Brain microvascular endothelial cell (primary cell): ENCODE results near the gene SMC1B.

ENCODE experiments used
- DNase-seq: peaks from one replicate; pipeline ENCODE4 v3.0.0-alpha.2; 2020
- H3K27ac ChIP-seq: fragments of 250-450 bp; sonication (Bioruptor Pico); 2 replicates; pipeline ENCODE4 v1.5.1; 2020; ENCODE audit warnings: mild to moderate bottlenecking, moderate library complexity
- H3K27me3 ChIP-seq: fragments of 250-450 bp; sonication (Bioruptor Pico); replicated peaks from 2 replicates; pipeline ENCODE4 v1.5.1; 2020; ENCODE audit warnings: mild to moderate bottlenecking
- H3K36me3 ChIP-seq: fragments of 250-450 bp; sonication (Bioruptor Pico); replicated peaks from 2 replicates; pipeline ENCODE4 v1.5.1; 2020; ENCODE audit warnings: mild to moderate bottlenecking
- H3K4me3 ChIP-seq: 2 replicates; pipeline ENCODE4 v1.5.1; 2011; ENCODE audit warnings: low read depth, mild to moderate bottlenecking, control low read depth, low read length, moderate library complexity
- CTCF ChIP-seq: IDR thresholded peaks from 2 replicates; pipeline ENCODE4 v1.5.1; 2011; ENCODE audit warnings: low read depth, mild to moderate bottlenecking, moderate library complexity, low read length, control low read depth, inconsistent platforms; ENCODE audit errors: missing control alignments
- in situ Hi-C: cut with HindIII; loops from 2 replicates; pipeline ENCODE4 v1.10.0; 2017; ENCODE audit warnings: low sequenced_read_pairs, low pct_ligation_motif_present

The SMC1B gene

GRCh38 chr22:45413368-45414211 is at the start of gene SMC1B, which contains the start of gene RIBC2:
TSS of gene SMC1B (minus strand) at chr22:45413599. CDS start at chr22:45413567, 32 bp downstream.
TSS of gene RIBC2 (plus strand) at chr22:45413693. CDS start at chr22:45413887, 194 bp downstream.
- no peaks in the 10 kb centered on the region for H3K27me3 ChIP-seq
- DNase-seq, result peak; percentile 63
- H3K36me3 ChIP-seq, result no peaks in the 10 kb centered on the region
- TF ChIP-seq CTCF, result peak; percentile 10
- peak within 1 kb of the TSS; percentile 63 for H3K4me3 ChIP-seq
- in situ Hi-C loops, result no loop called here
- H3K27ac ChIP-seq, result peak within 1 kb of the TSS; percentile 42

GRCh38 chr22:45462034-45462655 is 48.7 kb upstream of the SMC1B start:
- no peak overlapping the region for H3K4me3 ChIP-seq
- no peaks in the 10 kb centered on the region for H3K36me3 ChIP-seq
- H3K27me3 ChIP-seq, result no peaks in the 10 kb centered on the region
- H3K27ac ChIP-seq, result no peak overlapping the region
- DNase-seq, result no peak
- peak; percentile 31 for TF ChIP-seq CTCF
- in situ Hi-C loops, result no loop called here

- in situ Hi-C loops, result no loop called here
- no peak for TF ChIP-seq CTCF
- Histone ChIP-seq H3K4me3 (no peak overlapping the region), H3K27me3 (no peaks in the 10 kb centered on the region), H3K36me3 (no peaks in the 10 kb centered on the region), H3K27ac (no peak overlapping the region)
- DNase-seq, result no peak
Measured at GRCh38 chr22:45460288-45461109, 47.1 kb upstream of the SMC1B start.

- H3K4me3 ChIP-seq, result no peak overlapping the region
- no peaks in the 10 kb centered on the region for H3K36me3 ChIP-seq
- H3K27ac ChIP-seq, result no peak overlapping the region
- no peak for TF ChIP-seq CTCF
- DNase-seq, result no peak
- in situ Hi-C loops, result no loop called here
- no peaks in the 10 kb centered on the region for H3K27me3 ChIP-seq
Measured at GRCh38 chr22:45459235-45459634, 45.8 kb upstream of the SMC1B start.

GRCh38 chr22:45458532-45458931 is 45.1 kb upstream of the SMC1B start:
- in situ Hi-C loops, result no loop called here
- H3K36me3 ChIP-seq, result no peaks in the 10 kb centered on the region
- DNase-seq, result no peak
- no peak overlapping the region for H3K4me3 ChIP-seq
- no peak overlapping the region for H3K27ac ChIP-seq
- H3K27me3 ChIP-seq, result no peaks in the 10 kb centered on the region
- TF ChIP-seq CTCF, result no peak
